ENCODE measurements around the gene SH2D3A.

Gene SH2D3A

GRCh38 chr19:6740589-6741343 is 26.5 kb downstream of the SH2D3A start:
- TF ChIP-seq FOXP2 (optimal IDR thresholded peaks at IDR 0.05; ENCODE audit: borderline replicate concordance, extremely low read depth, extremely low read length, insufficient read depth) (no peak), TAF1 (IDR thresholded peaks at IDR 0.05; ENCODE audit: borderline replicate concordance, insufficient read depth, low read length) (no peak), POLR2AphosphoS5 (IDR thresholded peaks at IDR 0.05; ENCODE audit: low read depth, low read length) (no peak), SIN3A (IDR thresholded peaks at IDR 0.05; ENCODE audit: borderline replicate concordance, insufficient read depth, low read length) (no peak)
- TF ChIP-seq, protein P1, sequence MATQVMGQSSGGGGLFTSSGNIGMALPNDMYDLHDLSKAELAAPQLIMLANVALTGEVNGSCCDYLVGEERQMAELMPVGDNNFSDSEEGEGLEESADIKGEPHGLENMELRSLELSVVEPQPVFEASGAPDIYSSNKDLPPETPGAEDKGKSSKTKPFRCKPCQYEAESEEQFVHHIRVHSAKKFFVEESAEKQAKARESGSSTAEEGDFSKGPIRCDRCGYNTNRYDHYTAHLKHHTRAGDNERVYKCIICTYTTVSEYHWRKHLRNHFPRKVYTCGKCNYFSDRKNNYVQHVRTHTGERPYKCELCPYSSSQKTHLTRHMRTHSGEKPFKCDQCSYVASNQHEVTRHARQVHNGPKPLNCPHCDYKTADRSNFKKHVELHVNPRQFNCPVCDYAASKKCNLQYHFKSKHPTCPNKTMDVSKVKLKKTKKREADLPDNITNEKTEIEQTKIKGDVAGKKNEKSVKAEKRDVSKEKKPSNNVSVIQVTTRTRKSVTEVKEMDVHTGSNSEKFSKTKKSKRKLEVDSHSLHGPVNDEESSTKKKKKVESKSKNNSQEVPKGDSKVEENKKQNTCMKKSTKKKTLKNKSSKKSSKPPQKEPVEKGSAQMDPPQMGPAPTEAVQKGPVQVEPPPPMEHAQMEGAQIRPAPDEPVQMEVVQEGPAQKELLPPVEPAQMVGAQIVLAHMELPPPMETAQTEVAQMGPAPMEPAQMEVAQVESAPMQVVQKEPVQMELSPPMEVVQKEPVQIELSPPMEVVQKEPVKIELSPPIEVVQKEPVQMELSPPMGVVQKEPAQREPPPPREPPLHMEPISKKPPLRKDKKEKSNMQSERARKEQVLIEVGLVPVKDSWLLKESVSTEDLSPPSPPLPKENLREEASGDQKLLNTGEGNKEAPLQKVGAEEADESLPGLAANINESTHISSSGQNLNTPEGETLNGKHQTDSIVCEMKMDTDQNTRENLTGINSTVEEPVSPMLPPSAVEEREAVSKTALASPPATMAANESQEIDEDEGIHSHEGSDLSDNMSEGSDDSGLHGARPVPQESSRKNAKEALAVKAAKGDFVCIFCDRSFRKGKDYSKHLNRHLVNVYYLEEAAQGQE (IDR thresholded peaks at IDR 0.05; ENCODE audit: insufficient read depth in 1 of 2, low read depth in 2 of 2, low read length in 2 of 2): no peak

DNA sequence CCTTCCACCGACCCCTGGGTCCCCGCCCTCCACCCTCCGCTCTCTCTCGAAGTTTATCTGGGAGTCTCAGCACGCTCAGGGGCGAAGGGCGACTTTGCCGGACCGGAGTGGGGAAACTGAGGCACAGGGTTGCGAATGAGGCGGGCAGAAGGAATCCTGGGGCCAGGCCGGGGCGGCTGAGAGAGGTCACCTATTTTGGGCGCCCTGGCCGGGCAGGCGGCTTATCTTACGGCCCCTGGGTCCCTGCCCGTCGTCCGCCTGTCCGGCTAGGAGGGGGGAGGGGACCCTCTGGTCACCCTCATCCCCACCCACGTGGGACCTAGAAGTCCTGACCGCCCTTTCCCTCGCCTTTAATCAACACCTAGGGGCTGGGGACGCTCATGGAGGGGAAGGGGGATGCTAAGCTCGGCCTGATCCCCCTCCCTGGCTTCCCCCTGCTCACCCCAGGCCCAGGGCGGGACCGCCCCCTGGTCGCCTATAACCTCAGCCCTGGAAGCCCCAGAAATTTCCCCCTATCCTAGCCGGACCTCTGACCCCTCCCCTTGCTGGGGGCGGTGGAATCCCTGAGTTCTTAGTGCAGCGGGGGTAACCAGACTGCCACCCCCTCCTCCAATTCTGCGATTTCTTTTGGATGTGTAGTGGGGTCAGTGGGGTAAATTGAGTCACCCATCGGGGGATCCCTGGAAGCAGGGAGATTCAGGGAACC is 27.2 kb downstream of the SH2D3A start:
- TF ChIP-seq SIN3A (IDR thresholded peaks at IDR 0.05; ENCODE audit: borderline replicate concordance, insufficient read depth, low read length) (no peak), TAF1 (IDR thresholded peaks at IDR 0.05; ENCODE audit: borderline replicate concordance, insufficient read depth, low read length) (no peak), POLR2AphosphoS5 (IDR thresholded peaks at IDR 0.05; ENCODE audit: low read depth, low read length) (no peak), FOXP2 (optimal IDR thresholded peaks at IDR 0.05; ENCODE audit: borderline replicate concordance, extremely low read depth, extremely low read length, insufficient read depth) (no peak)
- TF ChIP-seq, protein P1 (IDR thresholded peaks at IDR 0.05; ENCODE audit: insufficient read depth in 1 of 2, low read depth in 2 of 2, low read length in 2 of 2): no peak

DNA sequence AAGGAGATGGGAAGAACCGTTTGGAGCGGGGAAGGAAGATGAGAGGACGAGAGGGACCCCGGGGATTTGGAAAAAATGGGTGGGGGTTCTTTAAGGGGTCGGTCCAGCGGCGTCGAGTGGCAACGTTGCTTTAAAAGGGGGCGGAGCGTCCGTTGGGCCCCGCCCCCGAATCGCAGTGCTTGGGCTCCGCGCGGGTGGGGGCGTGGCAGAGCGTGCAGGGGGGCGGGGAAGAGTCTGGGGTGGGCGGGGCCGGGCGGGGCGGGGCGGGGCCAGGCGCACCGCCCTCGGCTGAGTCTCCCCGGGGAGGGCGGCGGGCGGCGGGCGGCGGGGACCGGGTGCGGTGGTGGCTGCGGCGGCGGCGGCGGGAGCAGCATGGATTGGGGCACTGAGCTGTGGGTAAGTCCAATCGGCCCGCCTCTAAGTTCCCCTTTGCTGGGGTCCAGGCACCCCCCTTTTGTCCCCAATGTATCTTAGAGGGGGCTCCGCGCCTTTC is 27.8 kb downstream of the SH2D3A start, which contains the start of gene TRIP10:
Gene TRIP10, plus strand, starts transcription at position 291 of the 493 bp plus-strand sequence. Its CDS starts 82 bp downstream, at position 373.
- TF ChIP-seq, protein P1 (IDR thresholded peaks at IDR 0.05; ENCODE audit: insufficient read depth in 1 of 2, low read depth in 2 of 2, low read length in 2 of 2): no peak
- TF ChIP-seq SIN3A (IDR thresholded peaks at IDR 0.05; ENCODE audit: borderline replicate concordance, insufficient read depth, low read length): no peak
- TF ChIP-seq POLR2AphosphoS5 (IDR thresholded peaks at IDR 0.05; ENCODE audit: low read depth, low read length): no peak
- no peak for TF ChIP-seq FOXP2 (optimal IDR thresholded peaks at IDR 0.05; ENCODE audit: borderline replicate concordance, extremely low read depth, extremely low read length, insufficient read depth)
- no peak for TF ChIP-seq TAF1 (IDR thresholded peaks at IDR 0.05; ENCODE audit: borderline replicate concordance, insufficient read depth, low read length)

- no peak for TF ChIP-seq FOXP2 (optimal IDR thresholded peaks at IDR 0.05; ENCODE audit: borderline replicate concordance, extremely low read depth, extremely low read length, insufficient read depth)
- TF ChIP-seq TAF1 (IDR thresholded peaks at IDR 0.05; ENCODE audit: borderline replicate concordance, insufficient read depth, low read length): no peak
- TF ChIP-seq, protein P1 (IDR thresholded peaks at IDR 0.05; ENCODE audit: insufficient read depth in 1 of 2, low read depth in 2 of 2, low read length in 2 of 2): no peak
- no peak for TF ChIP-seq SIN3A (IDR thresholded peaks at IDR 0.05; ENCODE audit: borderline replicate concordance, insufficient read depth, low read length)
- no peak for TF ChIP-seq POLR2AphosphoS5 (IDR thresholded peaks at IDR 0.05; ENCODE audit: low read depth, low read length)
Observed at GRCh38 chr19:6738787-6739389, 28.3 kb downstream of the SH2D3A start.

Measured in PFSK-1 (cell line).